Measurements from ENCODE around the gene DHCR24. TPM values are rescaled to one million over a fixed set of nuclear protein-coding genes. Genes with fewer than 3 reads are reported as not detected.

The DHCR24 gene
- total and polyA plus RNA-seq, 2 of the 13 experiments (the other 11 are each of a cell fraction or from before 2014, with no cell fraction given), result 374 to 448 TPM

DNA sequence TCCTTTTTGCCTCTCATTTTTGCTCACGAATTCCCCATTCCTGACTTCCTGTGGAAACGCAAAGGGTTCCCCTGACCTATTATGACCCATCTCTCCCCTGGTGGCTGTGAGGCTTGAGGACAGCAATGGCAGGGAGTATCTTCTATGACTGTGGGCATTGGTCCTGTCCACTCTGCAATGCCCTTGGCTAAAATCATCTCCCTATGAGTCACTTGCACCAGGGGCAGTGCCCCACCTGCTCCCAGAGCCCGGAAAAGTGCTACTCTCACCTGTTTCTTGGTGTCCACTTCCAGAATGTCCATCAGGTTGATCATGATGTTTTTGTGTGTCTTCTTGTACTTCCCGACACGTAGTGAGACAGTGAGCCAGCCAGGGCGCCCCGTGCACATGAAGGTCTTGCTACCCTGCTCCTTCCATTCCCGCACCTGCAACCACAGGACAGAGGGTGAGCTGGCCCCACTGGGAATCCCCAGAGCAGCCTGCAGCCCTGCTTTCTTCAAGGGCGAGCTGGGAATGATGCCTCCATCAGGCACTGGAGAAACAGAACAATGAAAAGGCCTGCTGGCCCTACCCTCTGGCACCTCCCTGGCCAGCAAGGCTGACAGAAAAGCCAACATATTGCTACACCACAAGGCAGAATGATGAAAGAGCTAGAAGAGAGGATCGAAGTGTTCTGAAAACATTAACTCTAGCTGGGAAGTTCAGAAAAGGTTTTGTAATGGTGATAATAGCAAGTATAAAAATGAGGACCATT lies 3.5 kb downstream of the DHCR24 start (continued):
- TF ChIP-seq, protein P1, sequence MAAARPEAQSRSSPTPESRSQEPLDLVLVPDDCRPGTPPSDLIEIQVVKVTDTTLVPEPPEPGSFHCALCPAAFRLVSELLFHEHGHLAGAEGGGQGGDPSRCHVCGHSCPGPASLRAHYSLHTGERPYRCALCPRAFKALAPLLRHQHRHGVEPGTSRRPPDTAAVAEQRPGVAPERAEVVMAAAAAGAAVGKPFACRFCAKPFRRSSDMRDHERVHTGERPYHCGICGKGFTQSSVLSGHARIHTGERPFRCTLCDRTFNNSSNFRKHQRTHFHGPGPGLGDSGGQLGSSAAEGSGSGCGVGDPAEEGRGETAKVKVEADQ (CRISPR knock-in tag; IDR thresholded peaks at IDR 0.05; ENCODE audit: borderline replicate concordance), result no peak
- TF ChIP-seq ZNF788 (CRISPR knock-in tag; IDR thresholded peaks at IDR 0.05; ENCODE audit: borderline replicate concordance) (no peak), ZNF556 (CRISPR knock-in tag; IDR thresholded peaks at IDR 0.05; ENCODE audit: borderline replicate concordance) (no peak), ZNF780A (CRISPR knock-in tag; IDR thresholded peaks at IDR 0.05) (no peak), ZNF34 (CRISPR knock-in tag; IDR thresholded peaks at IDR 0.05; ENCODE audit: borderline replicate concordance) (peak; percentile 53; the same call in 1 of the 2 replicates), SOX13 (IDR thresholded peaks at IDR 0.05) (no peak), SOX13 (CRISPR knock-in tag; conservative IDR thresholded peaks at IDR 0.05 in 1 of 2, IDR thresholded peaks at IDR 0.05 in 1 of 2) (peak in 1 of 2 experiments; percentile 82; a peak in 2 of 4 replicates), ZNF839 (CRISPR knock-in tag; IDR thresholded peaks at IDR 0.05; ENCODE audit: borderline replicate concordance) (no peak), ZNF569 (CRISPR knock-in tag; IDR thresholded peaks at IDR 0.05; ENCODE audit: borderline replicate concordance) (no peak), ZIK1 (CRISPR knock-in tag; IDR thresholded peaks at IDR 0.05; ENCODE audit: borderline replicate concordance, low read depth) (no peak), ZNF30 (CRISPR knock-in tag; IDR thresholded peaks at IDR 0.05) (no peak), ZC3H13 (CRISPR knock-in tag; IDR thresholded peaks at IDR 0.05) (no peak), AHR (CRISPR knock-in tag; IDR thresholded peaks at IDR 0.05) (no peak; the same call in 1 of the 2 replicates), TBL1XR1 (IDR thresholded peaks at IDR 0.05; ENCODE audit: borderline replicate concordance, low read length, partially characterized antibody) (no peak), MIXL1 (CRISPR knock-in tag; IDR thresholded peaks at IDR 0.05) (no peak)
- TF ChIP-seq, protein P2, sequence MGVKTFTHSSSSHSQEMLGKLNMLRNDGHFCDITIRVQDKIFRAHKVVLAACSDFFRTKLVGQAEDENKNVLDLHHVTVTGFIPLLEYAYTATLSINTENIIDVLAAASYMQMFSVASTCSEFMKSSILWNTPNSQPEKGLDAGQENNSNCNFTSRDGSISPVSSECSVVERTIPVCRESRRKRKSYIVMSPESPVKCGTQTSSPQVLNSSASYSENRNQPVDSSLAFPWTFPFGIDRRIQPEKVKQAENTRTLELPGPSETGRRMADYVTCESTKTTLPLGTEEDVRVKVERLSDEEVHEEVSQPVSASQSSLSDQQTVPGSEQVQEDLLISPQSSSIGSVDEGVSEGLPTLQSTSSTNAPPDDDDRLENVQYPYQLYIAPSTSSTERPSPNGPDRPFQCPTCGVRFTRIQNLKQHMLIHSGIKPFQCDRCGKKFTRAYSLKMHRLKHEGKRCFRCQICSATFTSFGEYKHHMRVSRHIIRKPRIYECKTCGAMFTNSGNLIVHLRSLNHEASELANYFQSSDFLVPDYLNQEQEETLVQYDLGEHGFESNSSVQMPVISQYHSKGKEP (CRISPR knock-in tag; IDR thresholded peaks at IDR 0.05), result no peak
- TF ChIP-seq, protein P3, sequence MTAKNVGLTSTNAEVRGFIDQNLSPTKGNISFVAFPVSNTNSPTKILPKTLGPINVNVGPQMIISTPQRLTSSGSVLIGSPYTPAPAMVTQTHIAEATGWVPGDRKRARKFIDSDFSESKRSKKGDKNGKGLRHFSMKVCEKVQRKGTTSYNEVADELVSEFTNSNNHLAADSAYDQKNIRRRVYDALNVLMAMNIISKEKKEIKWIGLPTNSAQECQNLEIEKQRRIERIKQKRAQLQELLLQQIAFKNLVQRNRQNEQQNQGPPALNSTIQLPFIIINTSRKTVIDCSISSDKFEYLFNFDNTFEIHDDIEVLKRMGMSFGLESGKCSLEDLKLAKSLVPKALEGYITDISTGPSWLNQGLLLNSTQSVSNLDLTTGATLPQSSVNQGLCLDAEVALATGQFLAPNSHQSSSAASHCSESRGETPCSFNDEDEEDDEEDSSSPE (CRISPR knock-in tag; IDR thresholded peaks at IDR 0.05), result no peak
- TF ChIP-seq, protein P4, sequence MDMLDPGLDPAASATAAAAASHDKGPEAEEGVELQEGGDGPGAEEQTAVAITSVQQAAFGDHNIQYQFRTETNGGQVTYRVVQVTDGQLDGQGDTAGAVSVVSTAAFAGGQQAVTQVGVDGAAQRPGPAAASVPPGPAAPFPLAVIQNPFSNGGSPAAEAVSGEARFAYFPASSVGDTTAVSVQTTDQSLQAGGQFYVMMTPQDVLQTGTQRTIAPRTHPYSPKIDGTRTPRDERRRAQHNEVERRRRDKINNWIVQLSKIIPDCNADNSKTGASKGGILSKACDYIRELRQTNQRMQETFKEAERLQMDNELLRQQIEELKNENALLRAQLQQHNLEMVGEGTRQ (IDR thresholded peaks at IDR 0.05; ENCODE audit: low read depth, low read length), result no peak
- TF ChIP-seq, protein P4 (CRISPR knock-in tag; IDR thresholded peaks at IDR 0.05; ENCODE audit: borderline replicate concordance), result no peak
- TF ChIP-seq, protein P5, sequence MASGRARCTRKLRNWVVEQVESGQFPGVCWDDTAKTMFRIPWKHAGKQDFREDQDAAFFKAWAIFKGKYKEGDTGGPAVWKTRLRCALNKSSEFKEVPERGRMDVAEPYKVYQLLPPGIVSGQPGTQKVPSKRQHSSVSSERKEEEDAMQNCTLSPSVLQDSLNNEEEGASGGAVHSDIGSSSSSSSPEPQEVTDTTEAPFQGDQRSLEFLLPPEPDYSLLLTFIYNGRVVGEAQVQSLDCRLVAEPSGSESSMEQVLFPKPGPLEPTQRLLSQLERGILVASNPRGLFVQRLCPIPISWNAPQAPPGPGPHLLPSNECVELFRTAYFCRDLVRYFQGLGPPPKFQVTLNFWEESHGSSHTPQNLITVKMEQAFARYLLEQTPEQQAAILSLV (CRISPR knock-in tag; IDR thresholded peaks at IDR 0.05; ENCODE audit: borderline replicate concordance), result no peak

Measured in HepG2 (cell line).